ENCODE results near the gene OR10K1. TPM values are rescaled to one million over a fixed set of nuclear protein-coding genes. Genes with fewer than 3 reads are reported as not detected.

Gene OR10K1
- total RNA-seq, 1 donor from 2014 or later, result not detected

Other genes with a start within 250 kb of the OR10K1 start
- 0.09 and 0.45 TPM in 2 replicates for gene CD1A, start 207.4 kb upstream of the OR10K1 start, total RNA-seq
- gene CD1C, start 171.9 kb upstream of the OR10K1 start, total RNA-seq, result 0.11 TPM in 1 of 2 replicates, not detected in the other
- gene CD1B, start 130.3 kb upstream of the OR10K1 start, total RNA-seq, result not detected in 2 replicates
- not detected in 2 replicates for gene CD1E, start 107.9 kb upstream of the OR10K1 start, total RNA-seq
- not detected in 2 replicates for gene OR10T2, start 62.4 kb upstream of the OR10K1 start, total RNA-seq
- gene OR10K2, start 35.6 kb upstream of the OR10K1 start, total RNA-seq, result not detected in 2 replicates
- gene OR10R2, start 10.4 kb downstream of the OR10K1 start, total RNA-seq, result not detected in 2 replicates
- not detected in 2 replicates for gene OR6Y1, start 92.6 kb downstream of the OR10K1 start, total RNA-seq
- gene OR6P1, start 108.7 kb downstream of the OR10K1 start, total RNA-seq, result not detected in 2 replicates
- not detected in 2 replicates for gene OR10X1, start 118.1 kb downstream of the OR10K1 start, total RNA-seq
- not detected in 2 replicates for gene OR10Z1, start 143.4 kb downstream of the OR10K1 start, total RNA-seq
- gene SPTA1, start 224.9 kb downstream of the OR10K1 start, total RNA-seq, result not detected in 2 replicates
- not detected in 2 replicates for gene OR6K2, start 238.8 kb downstream of the OR10K1 start, total RNA-seq